Endothelial cell (in vitro differentiated cells): Measurements from ENCODE around the gene CELF1. TPM values are rescaled to one million over a fixed set of nuclear protein-coding genes. Genes with fewer than 3 reads are reported as not detected.

Experiments used
- DNase-seq: peaks from one replicate; pipeline ENCODE4 v3.0.0; 2021; ENCODE audit warnings: low spot score
- H3K27ac Mint-ChIP-seq: one replicate; pipeline ENCODE4 v1.8.0; 2021; ENCODE audit warnings: mixed read lengths, inconsistent platforms; ENCODE audit not compliant: unreplicated experiment
- H3K27me3 Mint-ChIP-seq: one replicate; pipeline ENCODE4 v1.8.0; 2021; ENCODE audit warnings: mild to moderate bottlenecking, moderate library complexity, mixed read lengths, inconsistent platforms; ENCODE audit not compliant: unreplicated experiment
- H3K36me3 Mint-ChIP-seq: one replicate; pipeline ENCODE4 v1.8.0; 2021; ENCODE audit warnings: mild to moderate bottlenecking, low read depth, mixed read lengths, inconsistent platforms; ENCODE audit not compliant: unreplicated experiment
- H3K4me1 Mint-ChIP-seq: one replicate; pipeline ENCODE4 v1.8.0; 2021; ENCODE audit warnings: mild to moderate bottlenecking, mixed read lengths, inconsistent platforms; ENCODE audit not compliant: unreplicated experiment
- H3K4me3 Mint-ChIP-seq: one replicate; pipeline ENCODE4 v1.8.0; 2021; ENCODE audit warnings: mild to moderate bottlenecking, mixed read lengths, inconsistent platforms; ENCODE audit not compliant: unreplicated experiment
- H3K9me3 Mint-ChIP-seq: one replicate; pipeline ENCODE4 v1.8.0; 2021; ENCODE audit warnings: mixed read lengths, inconsistent platforms; ENCODE audit not compliant: unreplicated experiment
- CTCF ChIP-seq: fragments of 200-600 bp; sonication (generic); IDR thresholded peaks from one replicate; pipeline ENCODE4 v1.5.0; 2021; ENCODE audit warnings: antibody characterized with exemption; ENCODE audit not compliant: unreplicated experiment
- total RNA-seq: library from RNA; stranded (reverse); fragmentation: NEBNext Ultra II Directional; extraction: Animal tissue kit (Norgen Biotek cat#: 25700); gene quantifications from one replicate; pipeline ENCODE4 v1.2.1, GENCODE V29; 2021; ENCODE audit not compliant: unreplicated experiment

The CELF1 gene
- total RNA-seq, 1 donor from 2014 or later, result 162 TPM

- TF ChIP-seq CTCF, result no peak
- Mint-ChIP-seq H3K9me3 (no peaks in the 10 kb centered on the region), H3K27ac (no peak overlapping the region), H3K27me3 (peaks cover 3% of the 10 kb centered on the region), H3K36me3 (peaks cover 57% of the 10 kb centered on the region), H3K4me3 (no peak overlapping the region), H3K4me1 (peaks cover 39% of the 10 kb centered on the region)
- DNase-seq, result no peak
These were observed 82.3 kb downstream of the CELF1 start for GRCh38 chr11:47470671-47471070.

- DNase-seq, result no peak
- Mint-ChIP-seq H3K4me1 (peaks cover 47% of the 10 kb centered on the region), H3K4me3 (no peak overlapping the region), H3K36me3 (peaks cover 51% of the 10 kb centered on the region), H3K9me3 (no peaks in the 10 kb centered on the region), H3K27me3 (peaks cover 7% of the 10 kb centered on the region), H3K27ac (peak overlapping the region; percentile 78)
- no peak for TF ChIP-seq CTCF
These were observed 83.4 kb downstream of the CELF1 start for GRCh38 chr11:47469361-47470179.

- H3K36me3 Mint-ChIP-seq, result peaks cover 45% of the 10 kb centered on the region
These were observed 84.2 kb downstream of the CELF1 start for GRCh38 chr11:47468598-47469214.

DNA sequence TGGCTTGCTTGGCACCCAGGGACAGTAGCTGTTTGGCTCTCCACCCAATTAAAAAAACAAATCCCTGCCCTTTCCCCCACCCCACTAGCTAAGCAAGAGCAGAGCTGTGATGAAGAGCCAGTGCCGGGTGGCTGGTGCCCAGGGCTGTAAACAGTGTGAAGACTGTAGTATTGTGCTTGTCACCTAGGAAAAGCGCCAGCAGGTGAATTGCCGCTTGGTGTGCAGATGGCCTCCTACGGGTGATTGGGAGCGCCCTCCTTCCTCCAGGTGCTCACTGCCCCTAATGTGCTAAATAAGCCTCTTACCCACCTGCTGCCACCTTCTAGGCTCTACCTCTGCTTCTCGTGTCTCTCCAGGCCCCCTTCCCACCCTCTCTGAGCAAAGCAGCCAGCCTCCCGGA is 85.6 kb downstream of the CELF1 start:
- TF ChIP-seq CTCF, result no peak
- H3K4me1 Mint-ChIP-seq, result peaks cover 47% of the 10 kb centered on the region
- peaks cover 32% of the 10 kb centered on the region for H3K36me3 Mint-ChIP-seq
- peak overlapping the region; percentile 12 for H3K4me3 Mint-ChIP-seq
- H3K27me3 Mint-ChIP-seq, result peaks cover 11% of the 10 kb centered on the region
- DNase-seq, result no peak
- H3K9me3 Mint-ChIP-seq, result no peaks in the 10 kb centered on the region
- H3K27ac Mint-ChIP-seq, result peak overlapping the region; percentile 90

More at GRCh38 chr11:47468598-47469214, 84.2 kb downstream of the CELF1 start:
- H3K9me3 Mint-ChIP-seq, result no peaks in the 10 kb centered on the region
- no peak for DNase-seq
- no peak for TF ChIP-seq CTCF
- H3K4me1 Mint-ChIP-seq, result peaks cover 47% of the 10 kb centered on the region
- peak overlapping the region; percentile 16 for H3K4me3 Mint-ChIP-seq
- H3K27me3 Mint-ChIP-seq, result peaks cover 11% of the 10 kb centered on the region
- peak overlapping the region; percentile 37 for H3K27ac Mint-ChIP-seq

GRCh38 chr11:47466701-47467250 is 86.2 kb downstream of the CELF1 start:
- H3K4me3 Mint-ChIP-seq, result no peak overlapping the region
- peak overlapping the region; percentile 90 for H3K27ac Mint-ChIP-seq
- DNase-seq, result peak; percentile 26
- peaks cover 11% of the 10 kb centered on the region for H3K27me3 Mint-ChIP-seq
- H3K4me1 Mint-ChIP-seq, result peaks cover 49% of the 10 kb centered on the region
- no peak for TF ChIP-seq CTCF
- peaks cover 30% of the 10 kb centered on the region for H3K36me3 Mint-ChIP-seq
- H3K9me3 Mint-ChIP-seq, result no peaks in the 10 kb centered on the region
